Endodermal cell (in vitro differentiated cells): ENCODE data around the gene COL15A1. TPM values are rescaled to one million over a fixed set of nuclear protein-coding genes. Genes with fewer than 3 reads are reported as not detected.

Experiments
- DNase-seq: peaks from one replicate; pipeline ENCODE4 v3.0.0-alpha.2; 2017
- H3K27ac ChIP-seq: 2 replicates; pipeline ENCODE4 v1.5.1; 2013; ENCODE audit warnings: mild to moderate bottlenecking, low read depth, low read length, moderate library complexity
- H3K27me3 ChIP-seq: 2 replicates; pipeline ENCODE4 v1.6.1; 2013; ENCODE audit warnings: mild to moderate bottlenecking, low read length, moderate library complexity; ENCODE audit not compliant: insufficient read depth, control insufficient read depth, poor library complexity, severe bottlenecking
- H3K36me3 ChIP-seq: 2 replicates; pipeline ENCODE4 v1.7.0; 2013; ENCODE audit warnings: mild to moderate bottlenecking, low read length, moderate library complexity; ENCODE audit not compliant: control insufficient read depth, insufficient read depth
- H3K4me1 ChIP-seq: one replicate; pipeline ENCODE4 v1.7.0; 2013; ENCODE audit warnings: low read length; ENCODE audit not compliant: control insufficient read depth, insufficient read depth
- H3K4me3 ChIP-seq: 2 replicates; pipeline ENCODE4 v1.5.1; 2013; ENCODE audit warnings: mild to moderate bottlenecking, low read length, moderate library complexity
- H3K9ac ChIP-seq: 2 replicates; pipeline ENCODE4 v1.6.1; 2013; ENCODE audit warnings: mild to moderate bottlenecking, low read length, moderate library complexity; ENCODE audit not compliant: poor library complexity, severe bottlenecking; ENCODE audit errors: extremely low read depth
- H3K9me3 ChIP-seq: 2 replicates; pipeline ENCODE4 v1.6.1; 2013; ENCODE audit warnings: mild to moderate bottlenecking, low read length, moderate library complexity; ENCODE audit not compliant: control insufficient read depth
- H3K27ac Mint-ChIP-seq: 2 replicates; pipeline ENCODE4 v1.8.0; 2020; ENCODE audit warnings: mixed read lengths
- H3K27me3 Mint-ChIP-seq: 2 replicates; pipeline ENCODE4 v1.8.0; 2021; ENCODE audit warnings: mild to moderate bottlenecking, mixed read lengths; ENCODE audit not compliant: insufficient read depth
- H3K36me3 Mint-ChIP-seq: 2 replicates; pipeline ENCODE4 v1.8.0; 2020; ENCODE audit warnings: low read depth, mixed read lengths
- H3K4me1 Mint-ChIP-seq: 2 replicates; pipeline ENCODE4 v1.8.0; 2020; ENCODE audit warnings: mixed read lengths
- H3K4me3 Mint-ChIP-seq: 2 replicates; pipeline ENCODE4 v1.8.0; 2020; ENCODE audit warnings: mild to moderate bottlenecking, moderate library complexity, mixed read lengths
- H3K9me3 Mint-ChIP-seq: 2 replicates; pipeline ENCODE4 v1.8.0; 2020; ENCODE audit warnings: mild to moderate bottlenecking, mixed read lengths
- CTCF ChIP-seq: fragments of 200-600 bp; sonication (generic); conservative IDR thresholded peaks from 2 replicates; pipeline ENCODE4 v1.5.0; 2021; ENCODE audit warnings: antibody characterized with exemption, mild to moderate bottlenecking
- WGBS, 2 experiments: methylation state at CpG; one replicate each; pipeline versions ENCODE4 v1.1.5 to v1.1.7; 2013; ENCODE audit warnings: missing lambda C conversion rate in 2 of 2, mixed read lengths in 1 of 2; ENCODE audit not compliant: insufficient coverage in 1 of 2, insufficient read length in 1 of 2; 5-methylcytosine and 5-hydroxymethylcytosine counted together
- total RNA-seq, 2 donors: library from RNA; stranded (reverse); fragmentation: NEBNext Ultra II Directional in 1 of 2; extraction: Animal tissue kit (Norgen Biotek cat#: 25700) in 1 of 2; gene quantifications; 2 replicates in 1 of 2; 3 replicates in 1 of 2; pipeline ENCODE4 v1.2.1, GENCODE V29; 2021

Gene COL15A1
- total RNA-seq, 2 donors from 2014 or later = 0.27 TPM; not detected in 1

GRCh38 chr9:98944057-98944733 is 488 bp downstream of the COL15A1 start:
- H3K9me3 Mint-ChIP-seq = no peaks in the 10 kb centered on the region
- 2 to 3% methylated on average over 34 to 46 of the region's 46 CpGs for WGBS, 2 experiments
- no peaks in the 10 kb centered on the region for H3K9me3 ChIP-seq
- H3K36me3 Mint-ChIP-seq = no peaks in the 10 kb centered on the region
- no peak overlapping the region for H3K27ac ChIP-seq
- peaks cover 81% of the 10 kb centered on the region for H3K27me3 ChIP-seq
- no peaks in the 10 kb centered on the region for H3K36me3 ChIP-seq
- H3K4me1 Mint-ChIP-seq = peaks cover 12% of the 10 kb centered on the region
- H3K27ac Mint-ChIP-seq = no peak overlapping the region
- peaks cover 92% of the 10 kb centered on the region for H3K27me3 Mint-ChIP-seq
- peaks cover 3% of the 10 kb centered on the region for H3K4me1 ChIP-seq
- peak overlapping the region; percentile 62 for H3K4me3 Mint-ChIP-seq
- no peak overlapping the region for H3K9ac ChIP-seq
- peak; percentile 81 for DNase-seq
- peak overlapping the region; percentile 78 for H3K4me3 ChIP-seq
- TF ChIP-seq CTCF = no peak

GRCh38 chr9:98944734-98945074 is 997 bp downstream of the COL15A1 start:
- no peak for TF ChIP-seq CTCF
- Histone ChIP-seq H3K4me1 (peaks cover 3% of the 10 kb centered on the region), H3K27ac (no peak overlapping the region), H3K4me3 (peak overlapping the region; percentile 78), H3K36me3 (no peaks in the 10 kb centered on the region), H3K27me3 (peaks cover 81% of the 10 kb centered on the region), H3K9me3 (no peaks in the 10 kb centered on the region), H3K9ac (no peak overlapping the region)
- Mint-ChIP-seq H3K36me3 (no peaks in the 10 kb centered on the region), H3K4me3 (peak overlapping the region; percentile 62), H3K27ac (no peak overlapping the region), H3K27me3 (peaks cover 92% of the 10 kb centered on the region), H3K4me1 (peaks cover 12% of the 10 kb centered on the region), H3K9me3 (no peaks in the 10 kb centered on the region)
- no peak for DNase-seq
- WGBS, 2 experiments = 52 to 53% methylated on average over 6 to 9 of the region's 9 CpGs

GRCh38 chr9:98949565-98949964 is 5.9 kb downstream of the COL15A1 start:
- Mint-ChIP-seq H3K4me3 (no peak overlapping the region), H3K27ac (no peak overlapping the region), H3K9me3 (no peaks in the 10 kb centered on the region), H3K27me3 (peaks cover 55% of the 10 kb centered on the region), H3K36me3 (no peaks in the 10 kb centered on the region), H3K4me1 (no peaks in the 10 kb centered on the region)
- Histone ChIP-seq H3K27ac (no peak overlapping the region), H3K36me3 (no peaks in the 10 kb centered on the region), H3K9me3 (no peaks in the 10 kb centered on the region), H3K4me3 (no peak overlapping the region), H3K27me3 (peaks cover 48% of the 10 kb centered on the region), H3K9ac (no peak overlapping the region), H3K4me1 (no peaks in the 10 kb centered on the region)
- DNase-seq = no peak
- no peak for TF ChIP-seq CTCF
